D721Med (cell line): ENCODE data around the gene DACH1.

Source experiments
- DNase-seq: peaks from one replicate; pipeline ENCODE4 v3.0.0; 2011; ENCODE audit warnings: low spot score; ENCODE audit not compliant: insufficient read length
- FAIRE-seq: peaks from 2 replicates; lab custom pipeline; 2011; peaks lifted over from hg19 to GRCh38; lab: Jason Lieb, UNC
- CTCF ChIP-seq: IDR thresholded peaks from 2 replicates; pipeline ENCODE4 v1.5.1; 2012; ENCODE audit warnings: mild to moderate bottlenecking, control low read depth; ENCODE audit not compliant: insufficient read depth; ENCODE audit errors: missing control alignments

The DACH1 gene

GRCh38 chr13:71596116-71596515 is 270.9 kb downstream of the DACH1 start:
- DNase-seq (no peak), FAIRE-seq (peak; percentile 6)
- TF ChIP-seq CTCF = no peak

- no peak for TF ChIP-seq CTCF
- DNase-seq (no peak), FAIRE-seq (no peak)
Observed at GRCh38 chr13:71593566-71593965, 273.4 kb downstream of the DACH1 start.

GRCh38 chr13:71591374-71591773 is 275.6 kb downstream of the DACH1 start:
- TF ChIP-seq CTCF = no peak
- DNase-seq (no peak), FAIRE-seq (no peak)

GRCh38 chr13:71590654-71591148 is 276.3 kb downstream of the DACH1 start:
- no peak for FAIRE-seq
- no peak for DNase-seq
- no peak for TF ChIP-seq CTCF

GRCh38 chr13:71589032-71589431 is 278.0 kb downstream of the DACH1 start:
- no peak for DNase-seq
- FAIRE-seq = no peak

GRCh38 chr13:71587817-71588216 is 279.2 kb downstream of the DACH1 start:
- FAIRE-seq (peak; percentile 71), DNase-seq (no peak)
- TF ChIP-seq CTCF = no peak

More at GRCh38 chr13:71589032-71589431, 278.0 kb downstream of the DACH1 start:
- TF ChIP-seq CTCF = no peak

- FAIRE-seq (no peak), DNase-seq (no peak)
- no peak for TF ChIP-seq CTCF
Observed at GRCh38 chr13:71587193-71587592, 279.8 kb downstream of the DACH1 start.
